GM18858 (cell line): Measurements from ENCODE around the gene ROR2.

Experiments used
- ATAC-seq: cut with Tn5 transposase; IDR thresholded peaks from one replicate; pipeline ENCODE4 v1.9.1; 2021; ENCODE audit not compliant: unreplicated experiment

Gene ROR2

DNA sequence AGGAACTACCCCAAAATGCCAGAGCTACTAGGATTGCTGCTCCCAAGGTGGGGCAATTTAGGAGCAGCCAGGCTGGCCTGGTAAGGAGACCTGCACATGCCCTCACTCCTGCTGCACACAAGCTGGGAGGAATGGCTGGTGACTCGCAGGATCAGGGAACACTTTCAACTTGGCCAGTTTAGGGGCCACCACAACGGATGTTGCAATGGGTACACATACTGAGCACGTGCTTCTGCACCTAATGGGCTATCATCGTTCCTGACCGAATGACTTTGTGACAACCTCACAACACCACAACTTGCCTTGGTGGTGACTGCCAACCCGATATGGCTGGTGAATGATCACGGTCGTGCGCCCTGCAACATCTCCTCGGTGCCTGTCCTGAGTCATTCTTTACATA, 172.0 kb downstream of the ROR2 start:
- ATAC-seq, result no peak

DNA sequence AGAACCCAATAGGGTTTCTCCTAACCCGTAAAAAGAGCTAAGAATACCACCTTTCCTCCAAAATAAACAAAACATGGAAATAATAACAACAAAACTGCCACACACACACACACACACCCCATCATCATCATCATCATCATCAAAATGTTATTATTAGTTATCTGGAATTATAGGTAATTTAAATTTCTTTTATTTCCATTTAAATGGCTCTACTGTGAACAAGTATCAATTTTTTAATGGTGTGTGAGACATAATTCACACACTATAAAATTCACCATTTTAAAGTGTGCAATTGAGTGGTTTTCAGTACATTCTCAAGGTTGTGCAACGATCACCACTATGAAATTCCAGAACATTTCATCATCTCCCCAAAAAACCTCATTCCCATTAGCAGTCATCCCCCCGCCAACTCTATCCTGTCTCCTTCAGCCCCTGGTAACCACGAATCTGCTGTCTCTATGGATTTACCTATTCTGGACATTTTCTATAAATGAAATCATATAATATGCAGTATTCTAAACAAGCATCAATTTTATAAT, 172.7 kb downstream of the ROR2 start:
- no peak for ATAC-seq

DNA sequence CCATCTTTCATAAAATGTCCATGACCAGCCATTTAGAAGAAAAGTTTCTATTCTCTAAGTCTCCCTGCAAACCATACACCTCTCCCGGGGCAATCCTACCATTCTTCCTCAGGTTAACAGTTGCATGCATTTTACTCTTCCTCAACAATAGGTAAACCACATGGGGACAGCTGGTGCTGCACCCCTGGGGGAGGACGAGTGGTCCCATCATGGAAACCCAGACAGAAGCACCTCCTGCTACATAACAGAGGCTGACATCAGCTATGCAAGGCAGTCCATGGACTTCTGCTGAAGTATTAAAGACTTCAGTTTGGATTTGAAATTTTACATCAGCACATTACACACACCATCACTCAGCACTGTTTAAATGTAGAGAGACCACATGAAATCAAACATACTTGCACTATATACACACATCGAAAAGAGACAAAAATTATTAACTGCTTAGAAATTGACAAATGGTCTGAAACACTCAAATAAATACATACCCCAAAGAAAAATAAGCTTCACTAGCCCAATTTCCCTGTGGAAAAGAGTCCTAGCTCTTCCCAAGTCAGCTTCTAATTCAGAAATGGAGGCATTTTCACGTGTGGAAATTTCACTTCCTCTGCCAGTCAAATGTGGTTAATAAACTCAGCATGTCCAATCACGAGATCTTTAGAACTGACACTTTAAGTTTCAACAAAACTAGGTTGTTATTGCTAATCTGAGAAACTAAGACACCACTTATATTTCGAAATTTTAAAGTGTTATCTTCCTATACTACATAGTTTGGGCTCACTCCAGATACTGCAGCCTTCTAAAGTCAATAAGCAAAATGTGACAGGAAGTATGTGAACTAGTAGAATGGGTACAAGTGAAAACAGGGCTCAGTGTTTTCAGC, 173.4 kb downstream of the ROR2 start:
- no peak for ATAC-seq

- no peak for ATAC-seq
Observed at GRCh38 chr9:91775708-91776028, 174.4 kb downstream of the ROR2 start.

DNA sequence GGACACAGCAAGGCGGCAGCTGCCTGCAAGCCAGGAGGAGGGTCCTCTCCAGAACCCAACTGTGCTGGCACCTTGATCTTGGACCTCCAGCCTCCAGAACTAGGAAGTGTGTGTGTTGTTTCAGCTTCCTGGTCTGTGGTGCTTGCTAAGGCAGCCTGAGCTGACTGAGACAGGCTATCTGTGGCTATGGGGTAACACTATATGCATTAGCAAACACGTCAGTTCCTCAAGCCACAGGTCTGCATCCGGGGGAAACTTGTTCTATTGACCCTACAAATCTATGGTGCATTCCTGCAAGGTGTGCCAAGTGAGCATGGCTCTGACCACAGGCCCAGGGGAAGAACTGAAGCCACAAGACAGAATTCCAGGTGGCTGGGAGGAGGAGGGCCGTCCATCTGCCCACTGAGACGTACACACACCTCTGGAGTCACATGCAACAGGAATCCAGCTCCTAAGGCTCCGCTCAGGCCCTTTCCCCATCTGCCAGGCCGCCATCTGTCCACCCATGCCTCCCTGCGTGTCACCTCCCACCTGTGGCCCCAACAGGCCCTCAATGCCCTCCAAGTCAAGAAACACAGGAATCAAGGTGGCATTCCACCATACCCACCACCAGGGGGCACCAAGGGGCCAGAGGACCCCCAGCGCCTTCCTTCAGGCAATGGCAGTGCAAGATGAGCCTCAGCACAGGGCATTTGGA, 174.9 kb downstream of the ROR2 start:
- no peak for ATAC-seq

GRCh38 chr9:91773156-91773555, 176.9 kb downstream of the ROR2 start:
- no peak for ATAC-seq

- ATAC-seq, result no peak
Observed at GRCh38 chr9:91771864-91772263, 178.2 kb downstream of the ROR2 start.

- ATAC-seq, result no peak
Observed at GRCh38 chr9:91771027-91771426, 179.0 kb downstream of the ROR2 start.

DNA sequence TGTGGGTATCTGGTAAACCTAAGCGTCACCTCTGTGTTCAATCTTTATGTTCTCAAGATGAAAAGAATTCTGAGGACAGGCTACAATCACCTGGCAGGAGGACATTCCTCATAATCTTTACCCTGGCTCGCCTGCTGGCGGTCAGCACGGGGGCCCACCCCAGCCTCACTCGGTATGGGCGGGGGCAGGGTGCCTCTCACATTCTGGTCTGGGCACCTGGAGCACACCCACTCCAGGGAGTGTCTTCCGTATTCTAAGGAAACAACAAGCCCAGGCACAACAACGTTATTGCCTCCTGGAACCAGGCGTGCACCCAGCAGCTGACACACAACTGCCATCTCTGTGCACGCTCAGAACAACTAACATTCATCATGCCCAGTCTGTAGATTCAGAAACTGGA, 179.8 kb downstream of the ROR2 start:
- ATAC-seq, result no peak

GRCh38 chr9:91768977-91769916, 180.8 kb downstream of the ROR2 start:
- ATAC-seq, result no peak

GRCh38 chr9:91768507-91768906, 181.5 kb downstream of the ROR2 start:
- ATAC-seq, result no peak

DNA sequence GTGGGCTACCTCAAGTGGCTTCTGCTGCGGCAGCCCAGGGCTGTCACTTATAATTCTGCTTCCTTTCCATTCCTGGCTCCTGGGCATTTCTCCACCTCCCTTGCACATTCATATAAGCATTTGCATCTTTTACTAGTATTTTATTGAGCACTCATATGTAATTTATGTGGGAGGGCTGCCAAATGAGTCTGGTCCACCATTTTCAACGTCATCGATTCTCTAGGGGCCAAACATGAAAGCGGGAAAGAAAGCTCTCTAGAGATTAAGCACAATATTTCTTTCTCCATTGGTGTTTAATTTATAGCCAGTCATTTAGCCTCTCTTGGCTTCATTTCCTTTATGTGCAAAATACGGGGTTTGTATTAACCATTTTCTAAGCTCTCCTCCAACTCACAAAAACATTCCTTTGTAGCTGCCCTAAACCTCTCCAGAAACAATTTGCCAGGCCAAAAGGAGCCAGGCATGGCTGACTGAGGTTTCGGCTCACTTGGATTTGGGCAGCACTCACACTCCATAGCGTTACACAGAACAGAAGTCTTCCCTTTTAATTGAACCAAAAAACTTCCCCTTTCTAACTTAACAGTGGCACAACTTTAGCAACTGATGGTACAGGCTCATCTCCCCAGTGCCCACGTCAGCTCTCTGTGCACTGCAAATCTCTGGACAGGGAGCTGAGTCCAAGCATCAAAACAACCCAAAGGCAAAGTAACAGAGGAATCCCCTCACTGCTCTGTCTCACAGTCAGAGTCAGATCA, 183.5 kb downstream of the ROR2 start:
- no peak for ATAC-seq

DNA sequence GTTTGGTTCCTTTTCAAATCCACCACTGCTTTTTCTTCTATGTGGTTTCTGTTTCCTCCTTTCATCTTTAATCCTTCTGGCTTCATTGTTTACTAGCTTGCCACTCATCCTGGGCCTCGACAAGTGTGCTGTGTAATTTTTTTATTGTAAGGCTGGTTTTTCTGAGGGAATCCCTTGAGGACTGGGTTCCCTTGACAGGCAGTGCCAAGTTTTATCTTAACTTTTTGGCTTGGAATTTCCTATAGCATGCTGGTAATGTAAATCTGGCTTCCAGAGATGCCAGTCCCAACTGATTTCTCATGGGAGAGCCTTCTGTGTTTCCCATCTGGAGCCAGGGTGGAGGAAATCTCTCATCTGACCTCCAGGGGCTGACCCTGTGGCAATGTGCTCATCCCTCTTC, 184.7 kb downstream of the ROR2 start:
- no peak for ATAC-seq

- ATAC-seq, result no peak
Observed at GRCh38 chr9:91764661-91765060, 185.4 kb downstream of the ROR2 start.

GRCh38 chr9:91761362-91761761, 188.7 kb downstream of the ROR2 start:
- no peak for ATAC-seq

- no peak for ATAC-seq
Observed at GRCh38 chr9:91760906-91761305, 189.1 kb downstream of the ROR2 start.

- ATAC-seq, result no peak
Observed at GRCh38 chr9:91758491-91758981, 191.5 kb downstream of the ROR2 start.

DNA sequence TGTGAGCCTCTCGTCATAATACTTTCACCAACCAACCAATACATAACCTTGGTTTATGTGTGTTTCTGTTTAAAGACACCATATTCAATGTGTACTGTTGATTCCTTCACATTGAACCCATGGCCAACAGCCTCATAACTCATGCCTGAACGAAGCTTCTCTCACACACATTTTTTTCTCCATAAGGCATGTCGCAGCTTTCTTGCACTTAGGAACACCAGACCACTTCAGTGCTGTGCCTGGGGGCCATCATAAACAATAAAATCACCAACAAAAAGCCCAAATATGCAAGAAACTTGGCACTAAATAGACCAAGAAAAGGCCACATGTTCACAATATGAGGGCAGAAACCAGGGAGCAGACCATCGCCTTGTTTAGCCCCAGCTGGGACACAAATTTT, 192.2 kb downstream of the ROR2 start:
- no peak for ATAC-seq

DNA sequence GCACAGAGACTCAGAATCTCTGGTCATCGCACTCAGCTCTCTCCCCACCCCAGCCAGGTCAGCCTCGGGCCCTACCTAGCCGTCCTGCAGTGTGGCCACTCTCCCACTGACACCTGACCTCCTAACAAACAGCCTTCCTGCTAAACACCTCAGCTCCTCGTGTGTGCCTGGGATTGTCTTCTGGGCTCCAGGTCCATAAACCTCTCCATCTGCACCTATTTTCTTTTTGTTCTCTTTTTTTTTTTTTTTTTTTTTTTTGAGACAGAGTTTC, 193.6 kb downstream of the ROR2 start:
- ATAC-seq, result no peak

- ATAC-seq, result no peak
Observed at GRCh38 chr9:91755761-91756509, 194.1 kb downstream of the ROR2 start.
